ENCODE measurements around the gene MRPS15. TPM values are rescaled to one million over a fixed set of nuclear protein-coding genes. Genes with fewer than 3 reads are reported as not detected.
A peak's percentile ranks its signal among the peaks of the same experiment; 100 is the strongest.

The MRPS15 gene
- total RNA-seq, 1 donor from 2014 or later = 33.2 TPM

- no peak for DNase-seq
These were observed 44.6 kb downstream of the MRPS15 start for GRCh38 chr1:36419569-36419968.

GRCh38 chr1:36419140-36419539 lies 45.0 kb downstream of the MRPS15 start:
- no peak for DNase-seq

- DNase-seq = no peak
These were observed 46.3 kb downstream of the MRPS15 start for GRCh38 chr1:36417931-36418330.

GRCh38 chr1:36415661-36416326 lies 48.4 kb downstream of the MRPS15 start:
- DNase-seq = no peak

- DNase-seq = no peak
These were observed 49.8 kb downstream of the MRPS15 start for GRCh38 chr1:36414384-36414783.

- no peak for DNase-seq
These were observed 52.2 kb downstream of the MRPS15 start for GRCh38 chr1:36411674-36412648.

- no peak for DNase-seq
These were observed 55.7 kb downstream of the MRPS15 start for GRCh38 chr1:36408479-36408878.

GRCh38 chr1:36406440-36406839 lies 57.7 kb downstream of the MRPS15 start:
- no peak for DNase-seq

Small RNA genes within 50 kb of the gene (small RNA-seq; reads per million reads assigned to genes)
- gene SNORA63C (ENCODE audit: low replicate concordance) = 0.66 reads per million, percentile 71 among the genes with 10 or more reads in this experiment

Other genes starting within 250 kb of the MRPS15 start
- 77.5 TPM for gene THRAP3, start 239.9 kb downstream of the MRPS15 start, total RNA-seq
- 16.9 TPM for gene SH3D21, start 158.0 kb downstream of the MRPS15 start, total RNA-seq
- 26.4 TPM for gene EVA1B, start 140.7 kb downstream of the MRPS15 start, total RNA-seq
- 17.9 TPM for gene STK40, start 78.5 kb downstream of the MRPS15 start, total RNA-seq
- 7.3 TPM for gene LSM10, start 66.5 kb downstream of the MRPS15 start, total RNA-seq
- gene OSCP1, start 13.9 kb downstream of the MRPS15 start, total RNA-seq = 10.4 TPM
- 21.7 TPM for gene CSF3R, start 18.5 kb upstream of the MRPS15 start, total RNA-seq